Stimulated activated CD8-positive, alpha-beta memory T cell treated with anti-CD3 and anti-CD28 coated beads, Interleukin-12 subunit alpha, Interleukin-12 subunit beta, amount 100 ng/mL, for 24 hours (primary cell): ENCODE results near the gene MR1.

Experiments used
- DNase-seq: peaks from one replicate; pipeline ENCODE4 v3.0.0-alpha.2; 2020; ENCODE audit errors: extremely low read depth

Gene MR1

DNA sequence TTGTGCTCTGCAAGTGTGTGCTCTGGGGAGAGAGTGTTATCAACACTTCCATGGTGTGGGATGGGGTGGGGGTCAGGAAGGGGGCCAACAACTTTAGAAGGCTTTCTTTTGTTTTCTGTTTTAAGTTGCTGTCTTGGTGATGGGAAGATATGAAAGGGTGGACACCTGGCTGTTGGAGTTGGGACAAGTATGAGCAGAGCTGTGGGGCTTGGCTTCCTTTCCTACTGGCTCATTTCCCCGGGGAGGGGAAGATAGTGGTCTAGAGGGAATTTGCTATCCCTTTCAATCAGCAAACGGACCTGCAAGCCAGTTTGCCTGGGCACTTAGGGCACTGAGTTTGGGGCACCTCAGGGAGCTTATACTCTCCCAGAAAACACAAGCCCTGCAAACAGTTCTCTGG is 73.9 kb downstream of the MR1 start:
- DNase-seq, result no peak

DNA sequence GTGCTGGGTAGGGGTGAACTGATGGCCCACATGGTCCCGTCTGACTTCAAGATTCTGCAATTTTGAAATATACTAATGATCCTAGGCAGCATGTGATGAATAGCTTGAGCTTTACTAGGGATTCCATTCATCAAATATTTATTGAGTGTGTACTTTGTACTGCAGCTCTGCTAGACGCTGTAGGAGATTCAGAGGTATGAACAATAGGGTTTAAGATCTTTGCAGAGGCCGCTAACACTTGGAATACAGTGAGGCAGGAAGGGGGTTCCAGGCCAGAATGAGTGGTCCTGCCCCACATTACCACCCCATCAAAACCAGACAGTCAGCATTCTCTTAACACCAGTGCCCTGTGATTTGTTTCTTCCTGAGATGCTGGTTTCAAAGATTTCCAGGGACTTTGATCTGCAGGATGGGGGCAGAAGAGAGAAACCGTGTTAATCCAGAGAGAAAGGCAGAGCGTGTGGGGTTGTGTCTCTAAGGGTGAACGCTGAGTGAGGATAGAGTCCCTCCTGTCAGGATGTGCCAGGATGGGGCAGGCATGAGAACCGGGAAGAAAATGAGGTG is 74.6 kb downstream of the MR1 start:
- DNase-seq, result no peak

- DNase-seq, result no peak
Observed at GRCh38 chr1:181110013-181110412, 76.2 kb downstream of the MR1 start.
